ENCODE data around the gene ARHGEF18. TPM values are rescaled to one million over a fixed set of nuclear protein-coding genes. Genes with fewer than 3 reads are reported as not detected.

ARHGEF18 gene
- total RNA-seq, 1 donor from 2014 or later, result 8.3 TPM

DNA sequence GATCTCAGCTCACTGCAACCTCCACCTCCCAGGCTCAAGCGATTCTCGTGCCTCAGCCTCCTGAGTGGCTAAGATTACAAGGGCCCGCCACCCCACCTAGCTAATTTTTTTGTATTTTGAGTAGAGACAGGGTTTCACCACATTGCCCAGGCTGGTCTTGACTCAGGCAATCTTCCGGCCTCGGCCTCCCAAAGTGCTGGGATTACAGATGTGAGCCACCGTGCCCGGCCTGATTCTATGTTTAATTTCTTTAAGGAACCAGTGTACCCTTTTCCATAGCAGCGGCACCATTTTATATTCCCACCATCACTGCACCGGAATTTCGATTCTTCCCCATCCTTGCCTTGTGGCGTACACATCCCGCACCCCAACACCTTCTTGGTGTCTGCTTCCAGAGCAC is 36.8 kb upstream of the ARHGEF18 start:
- Histone ChIP-seq H3K27ac (replicated peaks) (no peak overlapping the region), H3K27me3 (ENCODE audit: low read depth) (no peaks in the 10 kb centered on the region), H3K4me1 (no peaks in the 10 kb centered on the region), H3K36me3 (no peaks in the 10 kb centered on the region), H3K9me3 (replicated peaks) (peaks cover 9% of the 10 kb centered on the region), H3K4me3 (no peak overlapping the region)
- TF ChIP-seq, protein P1, sequence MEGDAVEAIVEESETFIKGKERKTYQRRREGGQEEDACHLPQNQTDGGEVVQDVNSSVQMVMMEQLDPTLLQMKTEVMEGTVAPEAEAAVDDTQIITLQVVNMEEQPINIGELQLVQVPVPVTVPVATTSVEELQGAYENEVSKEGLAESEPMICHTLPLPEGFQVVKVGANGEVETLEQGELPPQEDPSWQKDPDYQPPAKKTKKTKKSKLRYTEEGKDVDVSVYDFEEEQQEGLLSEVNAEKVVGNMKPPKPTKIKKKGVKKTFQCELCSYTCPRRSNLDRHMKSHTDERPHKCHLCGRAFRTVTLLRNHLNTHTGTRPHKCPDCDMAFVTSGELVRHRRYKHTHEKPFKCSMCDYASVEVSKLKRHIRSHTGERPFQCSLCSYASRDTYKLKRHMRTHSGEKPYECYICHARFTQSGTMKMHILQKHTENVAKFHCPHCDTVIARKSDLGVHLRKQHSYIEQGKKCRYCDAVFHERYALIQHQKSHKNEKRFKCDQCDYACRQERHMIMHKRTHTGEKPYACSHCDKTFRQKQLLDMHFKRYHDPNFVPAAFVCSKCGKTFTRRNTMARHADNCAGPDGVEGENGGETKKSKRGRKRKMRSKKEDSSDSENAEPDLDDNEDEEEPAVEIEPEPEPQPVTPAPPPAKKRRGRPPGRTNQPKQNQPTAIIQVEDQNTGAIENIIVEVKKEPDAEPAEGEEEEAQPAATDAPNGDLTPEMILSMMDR (IDR thresholded peaks at IDR 0.05; ENCODE audit: borderline replicate concordance), result no peak
- DNase-seq, result no peak
- intact Hi-C loops (cut with micrococcal nuclease), result no loop called here

DNA sequence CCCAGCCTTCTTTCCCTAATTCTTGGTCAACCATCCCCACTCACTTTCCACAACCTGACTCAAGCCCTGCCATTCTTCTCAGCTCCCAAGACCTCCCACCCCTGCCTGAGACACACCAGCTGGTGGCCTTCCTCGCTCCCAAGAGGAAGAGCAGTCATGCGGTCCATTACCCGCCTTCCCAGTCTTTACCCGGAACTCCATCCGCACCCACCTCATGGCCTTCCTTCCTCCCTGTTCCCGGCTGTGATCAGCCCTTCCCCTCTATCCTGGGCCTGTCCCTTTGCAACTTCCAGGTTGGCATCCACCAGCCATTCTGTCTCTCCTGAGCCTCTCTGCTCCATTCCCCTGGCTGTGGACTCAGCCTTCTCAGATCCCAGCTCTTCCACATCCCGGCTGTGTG is 35.9 kb upstream of the ARHGEF18 start:
- H3K27ac ChIP-seq (replicated peaks), result no peak overlapping the region
- no peak for DNase-seq
- no peak overlapping the region for H3K4me3 ChIP-seq
- no peaks in the 10 kb centered on the region for H3K4me1 ChIP-seq
- no peaks in the 10 kb centered on the region for H3K36me3 ChIP-seq
- intact Hi-C loops (cut with micrococcal nuclease), result no loop called here
- TF ChIP-seq, protein P1 (IDR thresholded peaks at IDR 0.05; ENCODE audit: borderline replicate concordance), result no peak
- peaks cover 10% of the 10 kb centered on the region for H3K9me3 ChIP-seq (replicated peaks)
- no peaks in the 10 kb centered on the region for H3K27me3 ChIP-seq (ENCODE audit: low read depth)

DNA sequence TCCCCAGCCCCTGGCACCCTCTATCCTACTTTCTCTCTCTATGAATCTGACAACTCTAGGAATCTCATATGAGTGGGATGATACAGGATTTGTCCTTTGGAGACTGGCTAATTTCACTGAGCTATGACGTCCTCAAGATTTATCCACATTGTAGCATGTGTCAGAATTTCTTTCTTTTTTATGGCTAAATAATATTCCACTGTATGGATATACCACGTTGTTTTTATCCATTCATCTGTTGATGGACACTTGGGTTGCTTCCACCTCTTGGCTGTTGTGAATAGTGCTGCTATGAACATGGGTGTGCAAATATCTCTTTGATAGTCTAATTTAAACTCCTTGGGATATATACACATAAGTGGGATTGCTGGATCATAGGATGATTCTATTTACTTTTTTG is 30.6 kb upstream of the ARHGEF18 start:
- TF ChIP-seq, protein P1 (IDR thresholded peaks at IDR 0.05; ENCODE audit: borderline replicate concordance), result no peak
- no peak for DNase-seq
- intact Hi-C loops (cut with micrococcal nuclease), result no loop called here
- H3K9me3 ChIP-seq (replicated peaks), result peaks cover 16% of the 10 kb centered on the region
- peaks cover 21% of the 10 kb centered on the region for H3K4me1 ChIP-seq
- no peak overlapping the region for H3K4me3 ChIP-seq
- no peak overlapping the region for H3K27ac ChIP-seq (replicated peaks)
- H3K27me3 ChIP-seq (ENCODE audit: low read depth), result no peaks in the 10 kb centered on the region
- no peaks in the 10 kb centered on the region for H3K36me3 ChIP-seq

DNA sequence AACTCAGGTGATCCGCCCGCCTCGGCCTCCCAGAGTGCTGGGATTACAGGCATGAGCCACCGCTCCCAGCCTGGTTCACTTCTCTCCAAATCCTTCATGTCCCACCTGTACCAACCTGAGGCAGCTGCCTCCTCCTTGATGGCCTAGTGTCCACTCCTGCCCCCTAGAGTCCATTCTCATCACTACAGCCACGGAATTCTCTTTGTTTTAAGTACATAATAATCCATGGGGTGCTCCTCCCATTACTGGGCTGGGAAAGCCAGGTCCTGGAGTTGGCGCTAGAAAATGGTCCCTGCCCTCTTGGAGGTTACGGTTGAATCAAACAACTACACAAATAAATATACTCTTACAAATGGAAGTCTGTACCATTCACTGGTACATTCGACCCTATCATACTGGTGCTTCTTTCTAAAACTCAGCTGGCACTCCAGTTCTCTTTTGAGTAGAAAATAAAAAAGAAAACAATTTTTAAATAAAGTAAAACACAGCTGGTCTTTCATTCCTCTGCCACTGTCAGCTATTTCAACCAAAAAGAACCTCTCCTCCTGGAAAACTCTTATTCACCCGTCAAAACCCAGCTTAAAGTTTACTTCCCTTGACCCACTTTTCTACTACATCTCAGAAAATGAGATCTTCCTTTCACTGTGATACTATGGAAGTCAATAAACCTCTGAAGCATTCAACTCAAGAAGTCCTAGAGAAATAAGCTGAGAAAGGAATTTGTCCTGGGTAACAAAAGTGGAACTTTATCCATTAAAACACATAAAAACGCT is 22.4 kb upstream of the ARHGEF18 start:
- no peak overlapping the region for H3K27ac ChIP-seq (replicated peaks)
- H3K4me3 ChIP-seq, result no peak overlapping the region
- intact Hi-C loops (cut with micrococcal nuclease), result no loop called here
- no peaks in the 10 kb centered on the region for H3K36me3 ChIP-seq
- H3K4me1 ChIP-seq, result peaks cover 9% of the 10 kb centered on the region
- no peaks in the 10 kb centered on the region for H3K27me3 ChIP-seq (ENCODE audit: low read depth)
- H3K9me3 ChIP-seq (replicated peaks), result peaks cover 15% of the 10 kb centered on the region
- no peak for DNase-seq
- TF ChIP-seq, protein P1 (IDR thresholded peaks at IDR 0.05; ENCODE audit: borderline replicate concordance), result peak; percentile 25

DNA sequence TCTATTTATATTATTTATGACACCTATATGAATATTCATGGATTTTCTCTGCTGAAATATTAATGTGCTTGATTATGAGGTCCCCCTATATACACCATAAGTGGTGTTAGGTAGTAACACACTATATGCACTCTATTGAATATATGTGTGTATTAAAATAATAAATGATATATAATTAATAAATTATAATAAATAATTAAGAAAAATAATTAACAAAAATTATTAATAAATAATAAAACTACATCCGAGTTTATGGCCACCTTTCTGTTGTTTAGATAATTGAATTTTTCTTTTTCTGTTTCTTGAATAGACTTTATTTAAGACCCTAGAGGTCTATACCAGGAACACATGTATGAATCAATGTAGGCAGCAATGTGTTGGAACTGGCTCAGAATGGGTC is 20.9 kb upstream of the ARHGEF18 start:
- no peak for DNase-seq
- intact Hi-C loops (cut with micrococcal nuclease), result no loop called here
- Histone ChIP-seq H3K4me1 (peaks cover under 1% of the 10 kb centered on the region), H3K36me3 (no peaks in the 10 kb centered on the region), H3K27ac (replicated peaks) (no peak overlapping the region), H3K9me3 (replicated peaks) (peaks cover 15% of the 10 kb centered on the region), H3K4me3 (no peak overlapping the region), H3K27me3 (ENCODE audit: low read depth) (no peaks in the 10 kb centered on the region)
- TF ChIP-seq, protein P1 (IDR thresholded peaks at IDR 0.05; ENCODE audit: borderline replicate concordance), result no peak
